Measurements from ENCODE around the gene GRIK3. TPM values are rescaled to one million over a fixed set of nuclear protein-coding genes. Genes with fewer than 3 reads are reported as not detected.

Gene GRIK3
- total and polyA plus RNA-seq, 2 experiments from 2014 or later, result 0.31 to 2.9 TPM

DNA sequence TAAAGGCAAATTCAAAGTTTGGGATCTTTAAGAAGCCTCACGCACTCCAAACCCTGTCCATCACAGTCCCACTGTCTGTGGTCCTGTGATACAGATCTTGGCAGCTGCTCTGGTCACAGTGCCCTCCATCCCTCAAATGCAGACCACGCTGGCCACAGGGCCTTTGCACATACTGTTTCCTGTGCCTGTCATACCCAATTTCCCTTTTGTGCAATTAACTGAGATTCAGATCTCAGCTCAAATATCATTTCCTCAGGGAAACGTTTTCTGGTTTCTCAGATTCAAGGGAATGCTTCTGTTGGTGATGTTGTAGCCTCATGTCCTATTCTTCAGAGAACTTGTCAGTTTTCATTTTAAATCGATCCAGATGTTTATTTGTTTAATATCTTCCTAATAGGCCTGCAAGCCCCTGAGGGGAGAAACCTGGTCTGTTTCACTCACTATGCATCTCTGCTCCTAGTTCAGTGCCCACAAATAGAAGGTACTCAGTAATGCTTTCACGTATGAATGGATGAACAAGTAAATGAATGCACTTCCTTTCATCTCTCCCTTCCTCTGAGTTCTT lies 24.2 kb upstream of the GRIK3 start (continued):
- TF ChIP-seq CREB1 (CRISPR knock-in tag; IDR thresholded peaks at IDR 0.05; ENCODE audit: low read depth) (no peak), EZH2phosphoT487 (IDR thresholded peaks at IDR 0.05; ENCODE audit: unreplicated experiment) (no peak), STAT1 (IDR thresholded peaks at IDR 0.05; ENCODE audit: unreplicated experiment) (no peak)

- no peaks in the 10 kb centered on the region for H3K9me2 ChIP-seq (ENCODE audit: insufficient read depth)
- no peaks in the 10 kb centered on the region for H3K27me3 ChIP-seq (ENCODE audit: insufficient read depth)
- H3F3A ChIP-seq (replicated peaks; ENCODE audit: low read depth), result no peaks in the 10 kb centered on the region
- Mint-ChIP-seq H3K4me1 (peaks cover 24% of the 10 kb centered on the region), H3K4me3 (no peak overlapping the region), H3K9me3 (no peaks in the 10 kb centered on the region), H3K36me3 (ENCODE audit: low read depth) (no peaks in the 10 kb centered on the region), H3K27ac (no peak overlapping the region), H3K27me3 (ENCODE audit: insufficient read depth, low read depth, poor library complexity) (peaks cover 7% of the 10 kb centered on the region)
- no peak overlapping the region for H3K27ac ChIP-seq (ENCODE audit: low read depth)
- DNase-seq (ENCODE audit: low spot score) (no peak), ATAC-seq (peak; percentile 74)
- peak overlapping the region; percentile 69 for H2AFZ ChIP-seq
- H3K36me3 ChIP-seq (ENCODE audit: insufficient read depth), result no peaks in the 10 kb centered on the region
- H4K20me1 ChIP-seq (replicated peaks; ENCODE audit: insufficient read depth), result no peaks in the 10 kb centered on the region
- H3K4me1 ChIP-seq (ENCODE audit: insufficient read depth), result peaks cover 8% of the 10 kb centered on the region; the same call in 1 of the 2 replicates
- no peaks in the 10 kb centered on the region for H3K79me2 ChIP-seq (replicated peaks; ENCODE audit: insufficient read depth)
- TF ChIP-seq, protein P1, sequence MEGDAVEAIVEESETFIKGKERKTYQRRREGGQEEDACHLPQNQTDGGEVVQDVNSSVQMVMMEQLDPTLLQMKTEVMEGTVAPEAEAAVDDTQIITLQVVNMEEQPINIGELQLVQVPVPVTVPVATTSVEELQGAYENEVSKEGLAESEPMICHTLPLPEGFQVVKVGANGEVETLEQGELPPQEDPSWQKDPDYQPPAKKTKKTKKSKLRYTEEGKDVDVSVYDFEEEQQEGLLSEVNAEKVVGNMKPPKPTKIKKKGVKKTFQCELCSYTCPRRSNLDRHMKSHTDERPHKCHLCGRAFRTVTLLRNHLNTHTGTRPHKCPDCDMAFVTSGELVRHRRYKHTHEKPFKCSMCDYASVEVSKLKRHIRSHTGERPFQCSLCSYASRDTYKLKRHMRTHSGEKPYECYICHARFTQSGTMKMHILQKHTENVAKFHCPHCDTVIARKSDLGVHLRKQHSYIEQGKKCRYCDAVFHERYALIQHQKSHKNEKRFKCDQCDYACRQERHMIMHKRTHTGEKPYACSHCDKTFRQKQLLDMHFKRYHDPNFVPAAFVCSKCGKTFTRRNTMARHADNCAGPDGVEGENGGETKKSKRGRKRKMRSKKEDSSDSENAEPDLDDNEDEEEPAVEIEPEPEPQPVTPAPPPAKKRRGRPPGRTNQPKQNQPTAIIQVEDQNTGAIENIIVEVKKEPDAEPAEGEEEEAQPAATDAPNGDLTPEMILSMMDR (conservative IDR thresholded peaks at IDR 0.05; ENCODE audit: low read depth in 2 of 2), result no peak
- no peak for TF ChIP-seq EZH2phosphoT487 (IDR thresholded peaks at IDR 0.05; ENCODE audit: unreplicated experiment)
- no peak for TF ChIP-seq STAT1 (IDR thresholded peaks at IDR 0.05; ENCODE audit: unreplicated experiment)
- no peak for TF ChIP-seq ZNF114 (CRISPR knock-in tag; IDR thresholded peaks at IDR 0.05)
- TF ChIP-seq JUNB (IDR thresholded peaks at IDR 0.05; ENCODE audit: unreplicated experiment), result no peak
- H3K4me2 ChIP-seq, result no peak overlapping the region
- no peak overlapping the region for H3K4me3 ChIP-seq
These were observed 22.0 kb upstream of the GRIK3 start for GRCh38 chr1:37056325-37056724.

DNA sequence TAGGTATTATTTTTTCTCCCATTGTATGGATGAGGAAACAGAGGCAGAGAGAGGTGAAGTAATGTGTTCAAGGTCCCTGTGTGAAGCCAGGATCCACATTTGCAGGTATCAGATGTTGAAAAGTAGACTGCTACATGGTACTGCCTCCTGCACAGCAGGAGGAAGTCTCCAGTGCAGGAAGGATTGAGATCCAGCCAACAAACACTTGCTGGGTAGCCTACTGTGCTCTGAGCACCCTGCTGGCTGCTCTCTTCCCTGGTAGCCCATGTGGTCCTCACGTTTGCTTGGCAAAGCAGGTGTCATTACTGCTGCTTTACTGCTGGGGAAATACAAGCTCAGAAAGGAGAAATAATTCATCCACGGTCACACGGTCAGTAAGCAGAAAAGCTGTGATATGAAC lies 21.3 kb upstream of the GRIK3 start:
- H3K36me3 Mint-ChIP-seq (ENCODE audit: low read depth), result no peaks in the 10 kb centered on the region
- Histone ChIP-seq H3F3A (replicated peaks; ENCODE audit: low read depth) (no peaks in the 10 kb centered on the region), H3K9me2 (ENCODE audit: insufficient read depth) (no peaks in the 10 kb centered on the region), H3K36me3 (ENCODE audit: insufficient read depth) (no peaks in the 10 kb centered on the region), H3K27ac (ENCODE audit: low read depth) (no peak overlapping the region), H2AFZ (no peak overlapping the region), H3K4me3 (no peak overlapping the region), H3K4me2 (no peak overlapping the region), H3K4me1 (ENCODE audit: insufficient read depth) (peaks cover 8% of the 10 kb centered on the region; the same call in 1 of the 2 replicates), H3K79me2 (replicated peaks; ENCODE audit: insufficient read depth) (no peaks in the 10 kb centered on the region), H3K27me3 (ENCODE audit: insufficient read depth) (no peaks in the 10 kb centered on the region), H4K20me1 (replicated peaks; ENCODE audit: insufficient read depth) (no peaks in the 10 kb centered on the region)
- ATAC-seq (peak; percentile 49; the same call in 2 of the 3 replicates), DNase-seq (ENCODE audit: low spot score) (no peak)
- no peak overlapping the region for H3K4me3 Mint-ChIP-seq
- peaks cover 24% of the 10 kb centered on the region for H3K4me1 Mint-ChIP-seq
- no peaks in the 10 kb centered on the region for H3K9me3 Mint-ChIP-seq
- H3K27ac Mint-ChIP-seq, result no peak overlapping the region
- peaks cover 4% of the 10 kb centered on the region for H3K27me3 Mint-ChIP-seq (ENCODE audit: insufficient read depth, low read depth, poor library complexity)
- TF ChIP-seq ZNF114 (CRISPR knock-in tag; IDR thresholded peaks at IDR 0.05) (no peak), JUNB (IDR thresholded peaks at IDR 0.05; ENCODE audit: unreplicated experiment) (no peak), ZNF331 (CRISPR knock-in tag; IDR thresholded peaks at IDR 0.05; ENCODE audit: low read depth) (no peak), EZH2 (IDR thresholded peaks at IDR 0.05; ENCODE audit: low read depth, unreplicated experiment) (no peak), NANOG (IDR thresholded peaks at IDR 0.05; ENCODE audit: borderline replicate concordance) (no peak), POLR2AphosphoS5 (IDR thresholded peaks at IDR 0.05; ENCODE audit: low read depth) (no peak), REST (IDR thresholded peaks at IDR 0.05; ENCODE audit: unreplicated experiment) (no peak), CREB1 (CRISPR knock-in tag; IDR thresholded peaks at IDR 0.05; ENCODE audit: low read depth) (no peak), EZH2phosphoT487 (IDR thresholded peaks at IDR 0.05; ENCODE audit: unreplicated experiment) (no peak), STAT1 (IDR thresholded peaks at IDR 0.05; ENCODE audit: unreplicated experiment) (no peak), ETS1 (IDR thresholded peaks at IDR 0.05) (no peak)
- TF ChIP-seq, protein P1 (conservative IDR thresholded peaks at IDR 0.05; ENCODE audit: low read depth in 2 of 2), result no peak
